ACC112 (cell line): ENCODE data around the gene HOXC4.

Experiments used
- H2AFZ ChIP-seq: fragments of 200-600 bp; sonication (generic); one replicate; pipeline ENCODE4 v1.6.0; 2017; ENCODE audit warnings: antibody characterized with exemption, low read length; ENCODE audit not compliant: unreplicated experiment
- H3K27ac ChIP-seq: fragments of 200-600 bp; sonication (generic); 2 replicates; pipeline ENCODE4 v1.5.1; 2014; ENCODE audit warnings: low read depth, mild to moderate bottlenecking, antibody characterized with exemption, low read length, moderate library complexity
- H3K27me3 ChIP-seq: fragments of 200-600 bp; sonication (generic); 2 replicates; pipeline ENCODE4 v1.6.1; 2014; ENCODE audit warnings: mild to moderate bottlenecking, antibody characterized with exemption, low read length, moderate library complexity, mixed read lengths; ENCODE audit not compliant: insufficient read depth
- H3K36me3 ChIP-seq: fragments of 200-600 bp; sonication (generic); 2 replicates; pipeline ENCODE4 v1.6.1; 2016; ENCODE audit warnings: mild to moderate bottlenecking, antibody characterized with exemption, low read length, moderate library complexity, mixed read lengths; ENCODE audit not compliant: insufficient read depth
- H3K4me1 ChIP-seq: fragments of 200-600 bp; sonication (generic); one replicate; pipeline ENCODE4 v1.6.1; 2016; ENCODE audit warnings: low read length, mixed read lengths; ENCODE audit not compliant: insufficient read depth, unreplicated experiment, control insufficient read depth
- H3K4me3 ChIP-seq: fragments of 200-600 bp; sonication (generic); 2 replicates; pipeline ENCODE4 v1.5.1; 2014; ENCODE audit warnings: mild to moderate bottlenecking, low read depth, low read length
- H3K79me2 ChIP-seq: fragments of 200-600 bp; sonication (generic); one replicate; pipeline ENCODE4 v1.6.0; 2016; ENCODE audit warnings: low read length; ENCODE audit not compliant: control insufficient read depth, unreplicated experiment, insufficient read depth

Gene HOXC4

GRCh38 chr12:54016478-54016964 lies 37.1 kb upstream of the HOXC4 start:
- Histone ChIP-seq H2AFZ (peak overlapping the region; percentile 69), H3K27me3 (no peaks in the 10 kb centered on the region), H3K4me3 (peak overlapping the region; percentile 87), H3K36me3 (no peaks in the 10 kb centered on the region), H3K27ac (no peak overlapping the region), H3K4me1 (peaks cover 35% of the 10 kb centered on the region), H3K79me2 (no peaks in the 10 kb centered on the region)

- peaks cover 35% of the 10 kb centered on the region for H3K4me1 ChIP-seq
- H3K79me2 ChIP-seq: no peaks in the 10 kb centered on the region
- H3K27ac ChIP-seq: peak overlapping the region; percentile 2; the same call in 1 of the 2 replicates
- H3K36me3 ChIP-seq: no peaks in the 10 kb centered on the region
- H3K4me3 ChIP-seq: peak overlapping the region; percentile 87
- peak overlapping the region; percentile 79 for H2AFZ ChIP-seq
- no peaks in the 10 kb centered on the region for H3K27me3 ChIP-seq
These were observed 36.4 kb upstream of the HOXC4 start for GRCh38 chr12:54017027-54017788.

- Histone ChIP-seq H3K4me1 (peaks cover 30% of the 10 kb centered on the region), H2AFZ (peak overlapping the region; percentile 79), H3K27me3 (no peaks in the 10 kb centered on the region), H3K27ac (peak overlapping the region; percentile 54), H3K36me3 (no peaks in the 10 kb centered on the region), H3K4me3 (peak overlapping the region; percentile 87), H3K79me2 (no peaks in the 10 kb centered on the region)
These were observed 35.7 kb upstream of the HOXC4 start for GRCh38 chr12:54017878-54018467.

GRCh38 chr12:54018468-54018984 lies 35.1 kb upstream of the HOXC4 start:
- Histone ChIP-seq H3K27ac (peak overlapping the region; percentile 54), H3K27me3 (no peaks in the 10 kb centered on the region), H3K4me3 (peak overlapping the region; percentile 87), H3K4me1 (peaks cover 25% of the 10 kb centered on the region), H3K36me3 (no peaks in the 10 kb centered on the region), H3K79me2 (no peaks in the 10 kb centered on the region), H2AFZ (peak overlapping the region; percentile 79)

GRCh38 chr12:54019091-54019811 lies 34.4 kb upstream of the HOXC4 start:
- peaks cover 18% of the 10 kb centered on the region for H3K4me1 ChIP-seq
- no peaks in the 10 kb centered on the region for H3K36me3 ChIP-seq
- H3K27ac ChIP-seq: no peak overlapping the region
- H3K27me3 ChIP-seq: no peaks in the 10 kb centered on the region
- H2AFZ ChIP-seq: no peak overlapping the region
- no peaks in the 10 kb centered on the region for H3K79me2 ChIP-seq
- peak overlapping the region; percentile 1; the same call in 1 of the 2 replicates for H3K4me3 ChIP-seq

GRCh38 chr12:54019924-54020590 lies 33.6 kb upstream of the HOXC4 start:
- no peak overlapping the region for H3K27ac ChIP-seq
- no peaks in the 10 kb centered on the region for H3K27me3 ChIP-seq
- H3K4me1 ChIP-seq: peaks cover 15% of the 10 kb centered on the region
- peak overlapping the region; percentile 1; the same call in 1 of the 2 replicates for H3K4me3 ChIP-seq
- no peak overlapping the region for H2AFZ ChIP-seq
- H3K36me3 ChIP-seq: no peaks in the 10 kb centered on the region
- no peaks in the 10 kb centered on the region for H3K79me2 ChIP-seq

GRCh38 chr12:54020591-54021405 lies 32.8 kb upstream of the HOXC4 start:
- no peaks in the 10 kb centered on the region for H3K27me3 ChIP-seq

GRCh38 chr12:54021432-54022013 lies 32.1 kb upstream of the HOXC4 start:
- Histone ChIP-seq H3K27ac (no peak overlapping the region), H3K36me3 (no peaks in the 10 kb centered on the region), H2AFZ (no peak overlapping the region), H3K4me1 (peaks cover 11% of the 10 kb centered on the region), H3K79me2 (no peaks in the 10 kb centered on the region), H3K27me3 (no peaks in the 10 kb centered on the region), H3K4me3 (no peak overlapping the region)

More at GRCh38 chr12:54020591-54021405, 32.8 kb upstream of the HOXC4 start:
- Histone ChIP-seq H3K4me1 (peaks cover 13% of the 10 kb centered on the region), H2AFZ (no peak overlapping the region), H3K36me3 (no peaks in the 10 kb centered on the region), H3K4me3 (no peak overlapping the region), H3K27ac (no peak overlapping the region), H3K79me2 (no peaks in the 10 kb centered on the region)

GRCh38 chr12:54022960-54023884 lies 30.4 kb upstream of the HOXC4 start:
- Histone ChIP-seq H3K36me3 (no peaks in the 10 kb centered on the region), H2AFZ (no peak overlapping the region), H3K4me3 (no peak overlapping the region), H3K27ac (no peak overlapping the region), H3K79me2 (no peaks in the 10 kb centered on the region), H3K27me3 (no peaks in the 10 kb centered on the region), H3K4me1 (peaks cover 8% of the 10 kb centered on the region)
